ENCODE results near the gene VSIR.

DNA sequence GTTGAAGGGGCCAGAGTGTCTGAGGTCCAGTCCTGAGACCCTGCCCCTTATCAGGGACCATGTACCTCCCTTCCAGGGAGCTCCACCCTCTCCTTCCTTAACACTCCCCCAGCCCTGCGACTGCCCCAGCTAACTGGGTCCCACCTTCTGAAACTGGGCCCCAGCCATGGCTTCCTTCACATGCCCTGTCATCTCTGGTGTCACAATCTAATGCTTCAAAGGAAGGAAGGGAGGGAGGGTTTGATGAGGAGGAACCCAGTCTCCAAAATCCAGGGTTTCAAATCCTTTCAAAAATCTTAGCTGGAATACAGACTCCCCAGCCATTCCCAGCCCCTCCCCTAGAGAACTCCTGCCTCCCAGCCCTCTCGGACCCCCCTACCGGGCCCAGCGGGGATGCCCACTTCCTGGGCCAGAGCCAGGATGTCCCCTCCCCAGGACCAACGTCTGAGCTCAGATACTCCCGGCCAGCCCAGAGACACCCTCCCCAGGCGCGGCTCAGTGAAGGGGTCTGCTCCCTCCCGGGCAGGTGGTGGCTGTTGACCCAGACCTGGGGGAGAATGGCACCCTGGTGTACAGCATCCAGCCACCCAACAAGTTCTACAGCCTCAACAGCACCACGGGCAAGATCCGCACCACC, 71.7 kb downstream of the VSIR start:
- TF ChIP-seq EP300 (IDR thresholded peaks at IDR 0.05) = no peak
- no peak for TF ChIP-seq CTCF (IDR thresholded peaks at IDR 0.05)
- no peak for TF ChIP-seq POLR2A (IDR thresholded peaks at IDR 0.05)
- no peak for TF ChIP-seq POLR2AphosphoS5 (IDR thresholded peaks at IDR 0.05)
